GM23248 (cell line): Measurements from ENCODE around the gene OTP.

Source experiments
- EZH2 ChIP-seq: fragments of 200-600 bp; sonication (generic); IDR thresholded peaks from 2 replicates; pipeline ENCODE4 v1.6.1; 2018; ENCODE audit warnings: antibody characterized with exemption, mild to moderate bottlenecking; ENCODE audit not compliant: insufficient read depth, poor library complexity, severe bottlenecking
- EZH2phosphoT487 ChIP-seq: fragments of 200-600 bp; sonication (generic); IDR thresholded peaks from 2 replicates; pipeline ENCODE4 v1.6.1; 2018; ENCODE audit warnings: antibody characterized with exemption, moderate library complexity, mild to moderate bottlenecking, low read depth; ENCODE audit not compliant: insufficient read depth

DNA sequence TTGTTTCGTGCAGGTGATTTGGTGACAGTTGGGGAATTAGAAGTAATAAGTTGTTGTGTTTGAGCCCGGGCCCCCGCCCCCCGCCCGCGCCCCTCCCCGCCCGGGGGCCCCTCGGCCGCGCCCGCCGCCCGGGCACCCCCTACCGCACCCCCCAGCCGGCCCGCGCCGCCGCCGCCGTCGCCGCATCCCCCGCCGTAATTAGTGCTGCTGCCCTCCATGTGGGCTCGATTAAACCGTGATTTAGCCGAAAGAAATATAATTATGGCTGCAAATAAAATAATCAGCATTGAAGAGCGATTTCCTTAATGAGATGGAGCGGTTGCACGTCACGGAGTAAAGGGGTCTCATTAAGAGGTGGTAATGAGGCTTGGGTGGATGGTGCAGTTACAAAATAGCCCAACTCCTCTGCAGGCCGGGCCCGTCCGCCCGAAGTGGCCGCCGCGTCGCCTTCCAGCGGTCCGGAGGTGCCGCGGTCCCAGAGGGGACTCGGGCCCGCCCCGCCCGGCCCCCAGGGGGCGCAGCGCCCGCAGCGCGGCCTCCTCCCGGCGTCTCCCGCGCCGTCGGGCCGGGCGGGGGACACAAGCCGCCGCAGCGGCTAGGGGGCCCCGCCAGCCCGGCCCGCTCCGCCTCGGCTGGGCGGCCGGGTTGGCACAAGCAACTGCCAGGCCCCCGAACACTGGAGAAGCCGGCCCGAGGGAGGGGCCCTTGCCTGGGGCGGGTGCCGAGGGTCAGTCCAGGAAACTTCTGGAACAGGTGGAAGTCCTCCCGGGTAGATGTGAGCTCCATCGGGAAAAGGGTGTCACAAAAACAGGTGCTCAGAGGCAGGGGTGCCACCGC, 6.9 kb upstream of the OTP start:
- no peak for TF ChIP-seq EZH2
- TF ChIP-seq EZH2phosphoT487: no peak
